SW 1271 (cell line): Measurements from ENCODE around the gene DOK3.

Experiments used
- DNase-seq, 2 experiments: peaks; one replicate each; lab custom pipeline; 2025; lab: John Stamatoyannopoulos, UW

The DOK3 gene, protein sequence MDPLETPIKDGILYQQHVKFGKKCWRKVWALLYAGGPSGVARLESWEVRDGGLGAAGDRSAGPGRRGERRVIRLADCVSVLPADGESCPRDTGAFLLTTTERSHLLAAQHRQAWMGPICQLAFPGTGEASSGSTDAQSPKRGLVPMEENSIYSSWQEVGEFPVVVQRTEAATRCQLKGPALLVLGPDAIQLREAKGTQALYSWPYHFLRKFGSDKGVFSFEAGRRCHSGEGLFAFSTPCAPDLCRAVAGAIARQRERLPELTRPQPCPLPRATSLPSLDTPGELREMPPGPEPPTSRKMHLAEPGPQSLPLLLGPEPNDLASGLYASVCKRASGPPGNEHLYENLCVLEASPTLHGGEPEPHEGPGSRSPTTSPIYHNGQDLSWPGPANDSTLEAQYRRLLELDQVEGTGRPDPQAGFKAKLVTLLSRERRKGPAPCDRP

DNA sequence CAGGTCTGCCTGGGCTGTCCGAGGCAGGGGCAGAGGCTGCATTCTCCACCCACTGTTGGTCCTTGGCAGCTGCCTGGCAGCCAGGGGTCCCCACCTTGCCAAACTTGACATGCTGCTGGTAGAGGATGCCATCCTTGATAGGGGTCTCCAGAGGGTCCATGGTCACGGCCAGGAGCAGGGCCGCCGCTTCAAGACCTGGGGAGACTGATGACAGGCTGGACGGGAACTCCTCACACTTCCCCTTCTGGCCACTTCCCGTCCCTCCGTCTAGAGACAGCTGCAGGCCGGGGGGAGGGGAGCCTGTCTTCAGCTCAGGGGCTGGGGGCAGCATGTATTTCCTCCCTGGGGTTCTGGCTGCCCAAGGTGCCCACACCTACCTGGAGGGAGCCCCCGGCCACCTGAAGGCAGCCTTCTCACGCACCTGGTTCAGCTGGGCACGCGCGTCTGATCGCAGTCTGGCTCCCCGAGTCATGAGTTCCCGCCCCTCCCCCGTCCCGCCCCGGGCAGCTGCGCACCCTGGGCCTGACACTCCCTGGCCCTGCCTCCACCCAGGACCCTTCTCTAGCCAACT is at the start of gene DOK3:
DOK3 (minus strand) TSS at position 446 of the 571 bp plus-strand sequence; CDS start at position 160, 286 bp downstream.
- DNase-seq: no peak

- DNase-seq: no peak
Observed at GRCh38 chr5:177557796-177558195, 48.2 kb upstream of the DOK3 start.

GRCh38 chr5:177557041-177557647 is 47.5 kb upstream of the DOK3 start:
- no peak for DNase-seq

DNA sequence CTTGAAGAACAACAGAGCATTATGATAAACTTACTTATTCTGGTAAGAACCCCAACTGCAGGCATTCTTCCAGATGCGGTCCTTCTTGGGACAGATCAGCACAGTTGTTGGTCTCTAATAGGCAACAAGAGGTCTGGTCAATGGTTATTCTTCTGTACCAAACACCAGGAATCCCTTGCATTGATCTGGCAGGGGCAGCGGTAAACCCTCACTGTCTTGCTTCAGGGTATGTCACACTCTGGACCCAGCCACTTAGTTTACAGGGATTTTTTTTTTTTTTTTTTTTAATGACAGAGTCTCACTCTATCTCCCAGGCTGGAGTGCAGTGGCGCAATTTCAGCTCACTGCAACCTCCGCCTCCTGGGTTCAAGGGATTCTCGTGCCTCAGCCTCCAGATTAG is 46.0 kb upstream of the DOK3 start:
- no peak for DNase-seq

- no peak for DNase-seq
Observed at GRCh38 chr5:177555228-177555627, 45.6 kb upstream of the DOK3 start.

GRCh38 chr5:177554474-177555111 is 45.0 kb upstream of the DOK3 start, which contains the start of gene FAM193B:
TSS of gene FAM193B (minus strand) at chr5:177554563. CDS start at chr5:177554458, 105 bp downstream.
- DNase-seq: peak; percentile 90 to 91

GRCh38 chr5:177553671-177554429 is 44.2 kb upstream of the DOK3 start:
- no peak for DNase-seq

DNA sequence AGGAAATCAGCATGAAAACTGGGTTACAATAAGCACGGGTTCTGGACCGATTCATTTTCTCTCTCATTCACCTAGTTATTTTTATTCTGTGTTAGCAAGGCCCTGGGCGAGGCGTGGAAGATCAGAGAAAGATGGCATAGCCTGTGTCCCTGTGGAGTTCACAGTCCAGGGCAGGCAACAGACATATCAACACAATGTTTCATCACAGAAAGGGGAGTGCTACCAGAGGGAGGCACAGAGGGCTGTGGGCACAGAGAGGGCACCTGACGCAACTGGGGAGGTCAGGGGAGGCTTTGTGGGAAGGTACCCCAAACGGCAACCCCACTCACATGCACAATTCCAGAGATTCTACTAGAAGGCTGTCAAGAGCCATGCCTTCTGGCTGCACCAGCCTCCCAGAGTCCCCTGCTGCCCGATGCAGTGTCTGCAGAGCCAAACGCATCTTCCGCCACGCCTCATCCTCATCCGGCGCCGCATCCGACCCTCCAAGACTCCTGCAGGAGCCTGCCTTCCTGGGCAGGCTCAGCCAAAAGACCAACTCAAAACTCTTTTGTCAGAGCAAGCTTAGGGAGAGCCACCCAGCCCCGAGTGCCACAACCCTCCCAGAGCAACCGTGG is 43.3 kb upstream of the DOK3 start:
- DNase-seq: no peak

GRCh38 chr5:177550122-177550521 is 40.5 kb upstream of the DOK3 start:
- DNase-seq: no peak

GRCh38 chr5:177548495-177548894 is 38.9 kb upstream of the DOK3 start:
- no peak for DNase-seq

- no peak for DNase-seq
Observed at GRCh38 chr5:177547736-177548135, 38.1 kb upstream of the DOK3 start.

DNA sequence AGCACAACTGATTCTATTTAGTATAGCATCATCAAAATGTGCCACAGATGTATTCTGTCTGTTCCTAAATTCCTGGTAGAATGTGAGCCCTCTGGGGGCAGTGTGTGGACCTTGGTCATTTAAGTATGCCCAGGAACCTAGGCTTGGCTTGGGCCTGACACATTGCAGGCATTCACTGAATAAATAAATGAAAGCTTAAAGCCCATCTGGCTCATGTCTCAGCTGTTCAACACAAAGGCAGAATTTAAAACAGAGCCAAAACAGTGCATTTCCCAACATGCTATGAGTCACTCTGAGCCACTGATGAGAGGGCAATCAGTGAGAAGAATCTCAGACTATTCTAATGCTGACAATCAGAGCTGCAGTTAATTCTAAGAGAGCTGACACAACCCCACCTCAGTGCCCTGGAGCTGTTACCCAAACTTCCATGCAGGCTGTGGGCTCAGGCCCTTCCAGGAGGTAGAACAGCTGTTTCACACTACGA is 36.7 kb upstream of the DOK3 start:
- DNase-seq: peak; percentile 40 to 75

GRCh38 chr5:177545487-177546257 is 36.0 kb upstream of the DOK3 start:
- no peak for DNase-seq

DNA sequence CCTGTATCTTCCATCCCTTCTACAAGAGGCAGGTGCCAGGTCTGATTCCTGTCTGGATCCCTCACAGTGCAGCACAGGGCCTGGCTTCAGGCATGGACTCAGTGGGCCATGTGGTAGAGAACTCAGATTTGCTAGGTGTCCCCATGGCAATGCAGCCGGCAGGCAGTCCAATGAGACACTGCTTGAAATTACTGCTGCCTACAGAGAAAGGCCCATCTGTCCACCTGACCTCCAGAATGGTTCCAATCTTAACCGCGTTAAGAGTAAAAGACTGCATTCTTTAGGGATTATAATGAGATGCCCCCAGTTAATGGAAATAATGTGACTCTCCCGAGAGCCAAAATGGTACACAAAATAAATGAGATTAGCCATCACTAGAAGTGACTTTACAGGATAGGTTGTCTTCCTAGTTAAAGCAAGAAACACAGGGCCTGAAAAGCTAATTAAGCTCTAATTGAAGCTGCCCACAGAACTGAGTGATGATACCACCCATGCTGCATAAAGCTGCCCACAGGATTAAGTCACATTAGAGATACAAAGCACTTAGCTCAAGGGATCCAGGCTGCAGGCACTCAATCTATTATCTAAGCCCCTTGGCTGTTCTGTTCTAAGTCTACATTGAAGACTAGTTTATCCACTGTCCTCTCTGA is 33.3 kb upstream of the DOK3 start:
- DNase-seq: no peak

GRCh38 chr5:177540438-177540837 is 30.8 kb upstream of the DOK3 start:
- no peak for DNase-seq

GRCh38 chr5:177539411-177539810 is 29.8 kb upstream of the DOK3 start:
- no peak for DNase-seq

- DNase-seq: no peak
Observed at GRCh38 chr5:177538876-177539275, 29.2 kb upstream of the DOK3 start.

GRCh38 chr5:177537389-177538361 is 28.0 kb upstream of the DOK3 start:
- peak in 1 of 2 experiments; percentile 22 for DNase-seq

GRCh38 chr5:177536386-177536785 is 26.8 kb upstream of the DOK3 start:
- DNase-seq: no peak
